Astrocyte (in vitro differentiated cells and primary cell): Measurements from ENCODE around the gene NUSAP1.

Source experiments
- EZH2 ChIP-seq: IDR thresholded peaks from 2 replicates; pipeline ENCODE4 v1.6.1; 2012; ENCODE audit warnings: mild to moderate bottlenecking, low read length, inconsistent platforms; ENCODE audit not compliant: insufficient read depth
- TF ChIP-seq, protein P1 (sequence below): IDR thresholded peaks from 2 replicates; pipeline ENCODE4 v1.5.1; 2011; ENCODE audit warnings: low read depth, mild to moderate bottlenecking, inconsistent platforms, low read length, moderate library complexity; ENCODE audit not compliant: insufficient read depth

DNA sequence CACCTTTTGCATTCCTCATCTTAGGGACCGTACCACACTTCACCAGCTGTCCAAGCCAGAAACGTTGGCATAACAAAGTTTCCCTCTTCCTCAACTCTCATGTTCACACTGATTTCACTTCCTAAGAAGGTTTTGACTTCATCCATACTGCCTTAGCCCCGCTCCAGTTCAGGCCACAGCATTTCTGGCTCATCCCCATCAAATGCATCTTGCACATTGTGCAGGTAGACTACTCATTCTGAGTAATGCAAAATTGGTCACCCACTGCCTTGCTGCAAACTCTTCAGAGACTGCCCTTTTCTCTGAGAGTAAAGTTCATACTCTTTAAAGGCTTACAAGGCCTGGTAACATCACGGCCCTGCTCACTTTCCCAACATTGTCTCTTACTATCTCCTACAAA, 8.8 kb downstream of the NUSAP1 start:
- no peak for TF ChIP-seq EZH2
- TF ChIP-seq, protein P1, sequence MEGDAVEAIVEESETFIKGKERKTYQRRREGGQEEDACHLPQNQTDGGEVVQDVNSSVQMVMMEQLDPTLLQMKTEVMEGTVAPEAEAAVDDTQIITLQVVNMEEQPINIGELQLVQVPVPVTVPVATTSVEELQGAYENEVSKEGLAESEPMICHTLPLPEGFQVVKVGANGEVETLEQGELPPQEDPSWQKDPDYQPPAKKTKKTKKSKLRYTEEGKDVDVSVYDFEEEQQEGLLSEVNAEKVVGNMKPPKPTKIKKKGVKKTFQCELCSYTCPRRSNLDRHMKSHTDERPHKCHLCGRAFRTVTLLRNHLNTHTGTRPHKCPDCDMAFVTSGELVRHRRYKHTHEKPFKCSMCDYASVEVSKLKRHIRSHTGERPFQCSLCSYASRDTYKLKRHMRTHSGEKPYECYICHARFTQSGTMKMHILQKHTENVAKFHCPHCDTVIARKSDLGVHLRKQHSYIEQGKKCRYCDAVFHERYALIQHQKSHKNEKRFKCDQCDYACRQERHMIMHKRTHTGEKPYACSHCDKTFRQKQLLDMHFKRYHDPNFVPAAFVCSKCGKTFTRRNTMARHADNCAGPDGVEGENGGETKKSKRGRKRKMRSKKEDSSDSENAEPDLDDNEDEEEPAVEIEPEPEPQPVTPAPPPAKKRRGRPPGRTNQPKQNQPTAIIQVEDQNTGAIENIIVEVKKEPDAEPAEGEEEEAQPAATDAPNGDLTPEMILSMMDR, result no peak
